PFSK-1 (cell line): Measurements from ENCODE around the gene HIVEP1.
A peak's percentile ranks its signal among the peaks of the same experiment; 100 is the strongest.

Experiments
- FOXP2 ChIP-seq: optimal IDR thresholded peaks from 2 replicates; pipeline ENCODE3; 2011; ENCODE audit warnings: borderline replicate concordance, control low read depth, inconsistent platforms; ENCODE audit not compliant: insufficient read depth; ENCODE audit errors: extremely low read length, extremely low read depth
- POLR2AphosphoS5 ChIP-seq: IDR thresholded peaks from 2 replicates; pipeline ENCODE4 v1.6.1; 2012; ENCODE audit warnings: low read depth, mild to moderate bottlenecking, control low read depth, low read length, moderate library complexity
- REST ChIP-seq, 2 experiments: IDR thresholded peaks; 2 replicates each; pipeline versions ENCODE4 v1.6.1 to v1.8.0; 2011 to 2012; ENCODE audit warnings: low read depth in 2 of 2, low read length in 2 of 2, control low read depth in 1 of 2, inconsistent platforms in 1 of 2, mild to moderate bottlenecking in 1 of 2, moderate library complexity in 1 of 2; ENCODE audit not compliant: insufficient read depth in 1 of 2
- SIN3A ChIP-seq: IDR thresholded peaks from 2 replicates; pipeline ENCODE4 v1.6.1; 2012; ENCODE audit warnings: mild to moderate bottlenecking, low read length, moderate library complexity, borderline replicate concordance; ENCODE audit not compliant: insufficient read depth
- TAF1 ChIP-seq: IDR thresholded peaks from 2 replicates; pipeline ENCODE4 v1.6.1; 2012; ENCODE audit warnings: low read length, control low read depth, borderline replicate concordance; ENCODE audit not compliant: insufficient read depth

HIVEP1 gene

GRCh38 chr6:12012558-12013306, 620 bp downstream of the HIVEP1 start:
- no peak for TF ChIP-seq REST (IDR thresholded peaks at IDR 0.05; ENCODE audit: insufficient read depth in 1 of 2, low read depth in 2 of 2, low read length in 2 of 2)
- no peak for TF ChIP-seq SIN3A
- no peak for TF ChIP-seq FOXP2
- peak; percentile 92 for TF ChIP-seq POLR2AphosphoS5
- TF ChIP-seq TAF1, result peak; percentile 76; the same call in 1 of the 2 replicates

- 0 out of 2 replicates have a peak, but pooled peaks have one; percentile 65 for TF ChIP-seq SIN3A
- no peak for TF ChIP-seq REST (IDR thresholded peaks at IDR 0.05; ENCODE audit: insufficient read depth in 1 of 2, low read depth in 2 of 2, low read length in 2 of 2)
- TF ChIP-seq POLR2AphosphoS5, result peak; percentile 60; the same call in 1 of the 2 replicates
- no peak for TF ChIP-seq TAF1
- TF ChIP-seq FOXP2, result no peak
Measured at GRCh38 chr6:12013307-12013719, 1.2 kb downstream of the HIVEP1 start.

- TF ChIP-seq REST (IDR thresholded peaks at IDR 0.05; ENCODE audit: insufficient read depth in 1 of 2, low read depth in 2 of 2, low read length in 2 of 2), result no peak
- peak; percentile 24; the same call in 1 of the 2 replicates for TF ChIP-seq SIN3A
Measured at GRCh38 chr6:12014027-12014872, 2.1 kb downstream of the HIVEP1 start.

GRCh38 chr6:12014873-12015149, 2.7 kb downstream of the HIVEP1 start:
- no peak for TF ChIP-seq SIN3A

GRCh38 chr6:12017263-12017662, 5.2 kb downstream of the HIVEP1 start:
- TF ChIP-seq TAF1 (no peak), REST (IDR thresholded peaks at IDR 0.05; ENCODE audit: insufficient read depth in 1 of 2, low read depth in 2 of 2, low read length in 2 of 2) (no peak), SIN3A (no peak), FOXP2 (no peak), POLR2AphosphoS5 (no peak)
